Measurements from ENCODE around the gene SEPTIN8.

SEPTIN8 gene

GRCh38 chr5:132823481-132824050, 46.5 kb upstream of the SEPTIN8 start:
- H3K4me3 ChIP-seq (ENCODE audit: low read depth, low read length) = no peak overlapping the region
- in situ Hi-C loops (cut with HindIII; ENCODE audit: low sequenced_read_pairs) = loop anchor here (5.0 kb wide), 1 partner anchor 51 kb away; no protein-coding TSS in a partner anchor
- DNase-seq (ENCODE audit: low read depth) = no peak
- TF ChIP-seq CTCF (IDR thresholded peaks at IDR 0.05; ENCODE audit: low read depth, low read length, missing control alignments) = no peak

- peak overlapping the region; percentile 7 for H3K4me3 ChIP-seq (ENCODE audit: low read depth, low read length)
- no peak for DNase-seq (ENCODE audit: low read depth)
- no peak for TF ChIP-seq CTCF (IDR thresholded peaks at IDR 0.05; ENCODE audit: low read depth, low read length, missing control alignments)
- in situ Hi-C loops (cut with HindIII; ENCODE audit: low sequenced_read_pairs) = loop anchor here (5.0 kb wide), 1 partner anchor 51 kb away; no protein-coding TSS in a partner anchor
These were observed 45.8 kb upstream of the SEPTIN8 start for GRCh38 chr5:132822650-132823480.

- TF ChIP-seq CTCF (IDR thresholded peaks at IDR 0.05; ENCODE audit: low read depth, low read length, missing control alignments) = no peak
- DNase-seq (ENCODE audit: low read depth) = no peak
- H3K4me3 ChIP-seq (ENCODE audit: low read depth, low read length) = no peak overlapping the region
- in situ Hi-C loops (cut with HindIII; ENCODE audit: low sequenced_read_pairs) = loop anchor here (5.0 kb wide), 1 partner anchor 49 kb away; no protein-coding TSS in a partner anchor
These were observed 44.8 kb upstream of the SEPTIN8 start for GRCh38 chr5:132821791-132822190.

GRCh38 chr5:132821350-132821749, 44.3 kb upstream of the SEPTIN8 start:
- DNase-seq (ENCODE audit: low read depth) = no peak
- in situ Hi-C loops (cut with HindIII; ENCODE audit: low sequenced_read_pairs) = loop anchor here (5.0 kb wide), 1 partner anchor 49 kb away; no protein-coding TSS in a partner anchor
- no peak overlapping the region for H3K4me3 ChIP-seq (ENCODE audit: low read depth, low read length)
- no peak for TF ChIP-seq CTCF (IDR thresholded peaks at IDR 0.05; ENCODE audit: low read depth, low read length, missing control alignments)

GRCh38 chr5:132820162-132820754, 43.2 kb upstream of the SEPTIN8 start:
- no peak overlapping the region for H3K4me3 ChIP-seq (ENCODE audit: low read depth, low read length)

More at GRCh38 chr5:132820162-132820754, 43.2 kb upstream of the SEPTIN8 start:
- in situ Hi-C loops (cut with HindIII; ENCODE audit: low sequenced_read_pairs) = loop anchor here (5.0 kb wide), 1 partner anchor 48 kb away; no protein-coding TSS in a partner anchor
- peak; percentile 85 for DNase-seq (ENCODE audit: low read depth)
- peak; percentile 84 for TF ChIP-seq CTCF (IDR thresholded peaks at IDR 0.05; ENCODE audit: low read depth, low read length, missing control alignments)

All from astrocyte of the cerebellum (primary cell).